ENCODE results near the gene GALNT2.

GALNT2 gene

DNA sequence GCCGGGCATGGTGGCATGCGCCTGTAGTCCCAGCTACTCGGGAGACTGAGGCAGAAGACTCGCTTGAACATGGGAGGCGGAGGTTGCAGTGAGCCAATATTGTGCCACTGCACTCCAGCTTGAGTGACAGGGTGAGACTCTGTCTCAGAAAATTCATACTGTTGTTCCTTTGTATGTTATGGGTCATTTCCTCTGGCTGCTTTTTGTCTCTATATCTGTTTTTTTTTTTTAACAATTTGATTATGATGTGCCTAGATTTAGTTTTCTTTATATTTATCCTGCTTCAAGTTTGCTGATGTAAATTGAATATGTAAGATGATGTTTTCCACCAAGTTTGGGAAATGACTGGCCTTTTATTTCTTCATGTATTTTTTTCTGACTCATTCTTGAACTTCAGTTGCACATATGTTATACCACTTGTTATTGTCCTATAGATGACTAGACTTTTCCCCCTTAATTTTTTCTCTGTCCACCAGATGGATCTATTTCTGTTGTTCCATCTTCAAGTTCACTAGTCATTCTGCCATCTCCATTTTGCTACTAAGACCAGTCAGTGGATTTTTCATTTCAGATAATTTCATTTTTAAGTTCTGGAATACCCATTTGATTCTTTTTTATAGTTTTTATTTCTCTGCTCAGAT, 173.5 kb downstream of the GALNT2 start:
- H3K4me1 ChIP-seq (ENCODE audit: control insufficient read depth in 2 of 2, insufficient read depth in 1 of 2, low read depth in 1 of 2, low read length in 2 of 2), result peaks cover 0 to 1% of the 10 kb centered on the region in 2 donors
- no peak overlapping the region for H3K18ac ChIP-seq (ENCODE audit: low read length)
- H3K23ac ChIP-seq (ENCODE audit: low read depth, low read length, poor library complexity), result no peak overlapping the region
- H3K4ac ChIP-seq (ENCODE audit: low read length), result no peak overlapping the region
- no peak for DNase-seq (ENCODE audit: low spot score)
- H3K27ac ChIP-seq (replicated peaks; ENCODE audit: low read length), result no peak overlapping the region
- no peak overlapping the region for H4K91ac ChIP-seq (ENCODE audit: low read depth, low read length, poor library complexity)
- H3K14ac ChIP-seq (ENCODE audit: low read length), result no peak overlapping the region
- H3K27me3 ChIP-seq (ENCODE audit: control insufficient read depth in 3 of 3, insufficient read depth in 3 of 3, low read depth in 1 of 3, low read length in 3 of 3), result no peaks in the 10 kb centered on the region
- H2BK5ac ChIP-seq (ENCODE audit: low read length), result no peak overlapping the region
- peaks cover 0 to 6% of the 10 kb centered on the region in 2 donors for H3K9me3 ChIP-seq (replicated peaks in 1 of 2; ENCODE audit: control insufficient read depth in 2 of 2, insufficient read depth in 1 of 2, low read depth in 1 of 2, low read length in 2 of 2)
- H3K4me3 ChIP-seq (ENCODE audit: low read length in 2 of 2), result no peak overlapping the region
- H2BK12ac ChIP-seq (ENCODE audit: low read length), result no peak overlapping the region
- no peaks in the 10 kb centered on the region for H3K79me1 ChIP-seq (ENCODE audit: low read depth, low read length)
- WGBS, 2 donors (ENCODE audit: extremely low coverage in 2 of 2, insufficient read length in 2 of 2, insufficient replicate concordance in 1 of 2), result no CpG with 5 or more reads among the region's 5 CpGs
- H3K4me2 ChIP-seq (ENCODE audit: insufficient read depth, low read length, poor library complexity, severe bottlenecking), result no peak overlapping the region
- H3K9ac ChIP-seq (ENCODE audit: low read depth, low read length, poor library complexity), result no peak overlapping the region
- no peak overlapping the region for H2AK5ac ChIP-seq (ENCODE audit: low read depth, low read length)
- no peak overlapping the region for H2BK120ac ChIP-seq (ENCODE audit: low read depth, low read length)
- H2BK15ac ChIP-seq (ENCODE audit: low read length), result no peak overlapping the region
- no peak overlapping the region for H4K8ac ChIP-seq (ENCODE audit: low read depth, low read length)
- H3K36me3 ChIP-seq (replicated peaks in 1 of 2; ENCODE audit: control insufficient read depth in 2 of 2, insufficient read depth in 2 of 2, low read length in 2 of 2), result peaks cover under 1 to 39% of the 10 kb centered on the region in 2 donors
- no peak overlapping the region for H2AFZ ChIP-seq (ENCODE audit: low read length)

DNA sequence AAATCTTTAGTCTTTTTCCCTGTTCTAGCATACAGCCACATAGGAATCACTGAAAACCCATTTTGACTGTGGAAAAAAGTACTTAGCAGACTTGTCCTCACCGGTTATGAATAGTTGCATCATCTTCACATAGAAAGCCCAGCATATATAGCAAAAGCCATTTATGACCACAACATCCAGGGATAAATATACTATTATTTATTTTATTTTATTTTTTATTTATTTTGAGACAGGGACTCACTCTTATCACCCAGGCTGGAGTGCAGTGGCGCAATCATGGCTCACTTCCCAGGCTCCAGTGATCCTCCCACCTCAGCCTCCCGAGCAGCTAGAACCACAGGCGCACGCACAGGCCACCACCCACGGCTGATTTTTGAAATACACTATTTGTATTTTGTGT, 175.3 kb downstream of the GALNT2 start:
- H3K4me2 ChIP-seq (ENCODE audit: insufficient read depth, low read length, poor library complexity, severe bottlenecking), result no peak overlapping the region
- H2BK15ac ChIP-seq (ENCODE audit: low read length), result no peak overlapping the region
- no peak overlapping the region for H2AFZ ChIP-seq (ENCODE audit: low read length)
- H3K27ac ChIP-seq (replicated peaks; ENCODE audit: low read length), result no peak overlapping the region
- no peak overlapping the region for H4K8ac ChIP-seq (ENCODE audit: low read depth, low read length)
- no peaks in the 10 kb centered on the region for H3K27me3 ChIP-seq (ENCODE audit: control insufficient read depth in 3 of 3, insufficient read depth in 3 of 3, low read depth in 1 of 3, low read length in 3 of 3)
- H3K14ac ChIP-seq (ENCODE audit: low read length), result no peak overlapping the region
- H4K91ac ChIP-seq (ENCODE audit: low read depth, low read length, poor library complexity), result no peak overlapping the region
- H3K79me1 ChIP-seq (ENCODE audit: low read depth, low read length), result no peaks in the 10 kb centered on the region
- H3K18ac ChIP-seq (ENCODE audit: low read length), result no peak overlapping the region
- DNase-seq (ENCODE audit: low spot score), result no peak
- no peaks in the 10 kb centered on the region for H3K4me1 ChIP-seq (ENCODE audit: control insufficient read depth in 2 of 2, insufficient read depth in 1 of 2, low read depth in 1 of 2, low read length in 2 of 2)
- no peak overlapping the region for H3K4me3 ChIP-seq (ENCODE audit: low read length in 2 of 2)
- H3K4ac ChIP-seq (ENCODE audit: low read length), result no peak overlapping the region
- H2BK120ac ChIP-seq (ENCODE audit: low read depth, low read length), result no peak overlapping the region
- no CpG with 5 or more reads among the region's 6 CpGs for WGBS, 2 donors (ENCODE audit: extremely low coverage in 2 of 2, insufficient read length in 2 of 2, insufficient replicate concordance in 1 of 2)
- H2AK5ac ChIP-seq (ENCODE audit: low read depth, low read length), result no peak overlapping the region
- H3K9ac ChIP-seq (ENCODE audit: low read depth, low read length, poor library complexity), result no peak overlapping the region
- peaks cover 2 to 47% of the 10 kb centered on the region in 2 donors for H3K36me3 ChIP-seq (replicated peaks in 1 of 2; ENCODE audit: control insufficient read depth in 2 of 2, insufficient read depth in 2 of 2, low read length in 2 of 2)
- peaks cover 0 to 6% of the 10 kb centered on the region in 2 donors for H3K9me3 ChIP-seq (replicated peaks in 1 of 2; ENCODE audit: control insufficient read depth in 2 of 2, insufficient read depth in 1 of 2, low read depth in 1 of 2, low read length in 2 of 2)
- H2BK5ac ChIP-seq (ENCODE audit: low read length), result no peak overlapping the region
- H3K23ac ChIP-seq (ENCODE audit: low read depth, low read length, poor library complexity), result no peak overlapping the region
- no peak overlapping the region for H2BK12ac ChIP-seq (ENCODE audit: low read length)

DNA sequence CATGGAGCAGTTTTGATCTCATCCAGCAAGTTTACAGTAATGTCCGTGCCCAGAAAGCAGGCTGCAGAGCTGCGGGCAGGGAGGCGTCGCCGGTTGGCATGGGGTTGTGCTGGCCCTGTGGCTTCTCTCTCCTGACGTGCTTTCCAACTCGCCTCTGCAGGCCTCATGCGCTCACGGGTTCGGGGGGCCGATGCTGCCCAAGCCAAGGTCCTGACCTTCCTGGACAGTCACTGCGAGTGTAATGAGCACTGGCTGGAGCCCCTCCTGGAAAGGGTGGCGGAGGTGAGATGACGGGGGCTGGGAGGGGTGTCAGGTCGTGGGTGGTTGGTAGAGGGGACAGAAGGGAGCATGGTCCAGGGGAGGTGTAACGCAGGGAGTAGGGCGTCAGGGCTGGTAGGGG, 176.1 kb downstream of the GALNT2 start:
- H2AFZ ChIP-seq (ENCODE audit: low read length), result no peak overlapping the region
- no peak overlapping the region for H3K18ac ChIP-seq (ENCODE audit: low read length)
- H3K9ac ChIP-seq (ENCODE audit: low read depth, low read length, poor library complexity), result no peak overlapping the region
- no peaks in the 10 kb centered on the region for H3K79me1 ChIP-seq (ENCODE audit: low read depth, low read length)
- H2AK5ac ChIP-seq (ENCODE audit: low read depth, low read length), result no peak overlapping the region
- H2BK120ac ChIP-seq (ENCODE audit: low read depth, low read length), result no peak overlapping the region
- whole genome bisulfite sequencing, 2 donors (ENCODE audit: extremely low coverage in 2 of 2, insufficient read length in 2 of 2, insufficient replicate concordance in 1 of 2), result no CpG with 5 or more reads among the region's 17 CpGs
- H3K4me2 ChIP-seq (ENCODE audit: insufficient read depth, low read length, poor library complexity, severe bottlenecking), result no peak overlapping the region
- no peak overlapping the region for H2BK5ac ChIP-seq (ENCODE audit: low read length)
- H3K27ac ChIP-seq (replicated peaks; ENCODE audit: low read length), result no peak overlapping the region
- no peak for DNase-seq (ENCODE audit: low spot score)
- no peak overlapping the region for H3K23ac ChIP-seq (ENCODE audit: low read depth, low read length, poor library complexity)
- H3K4me3 ChIP-seq (ENCODE audit: low read length in 2 of 2), result no peak overlapping the region
- H4K8ac ChIP-seq (ENCODE audit: low read depth, low read length), result no peak overlapping the region
- no peak overlapping the region for H2BK12ac ChIP-seq (ENCODE audit: low read length)
- H2BK15ac ChIP-seq (ENCODE audit: low read length), result no peak overlapping the region
- H3K27me3 ChIP-seq (ENCODE audit: control insufficient read depth in 3 of 3, insufficient read depth in 3 of 3, low read depth in 1 of 3, low read length in 3 of 3), result no peaks in the 10 kb centered on the region
- H3K4ac ChIP-seq (ENCODE audit: low read length), result no peak overlapping the region
- peaks cover 0 to 6% of the 10 kb centered on the region in 2 donors for H3K9me3 ChIP-seq (replicated peaks in 1 of 2; ENCODE audit: control insufficient read depth in 2 of 2, insufficient read depth in 1 of 2, low read depth in 1 of 2, low read length in 2 of 2)
- peaks cover 0 to 3% of the 10 kb centered on the region in 2 donors for H3K4me1 ChIP-seq (ENCODE audit: control insufficient read depth in 2 of 2, insufficient read depth in 1 of 2, low read depth in 1 of 2, low read length in 2 of 2)
- no peak overlapping the region for H4K91ac ChIP-seq (ENCODE audit: low read depth, low read length, poor library complexity)
- H3K36me3 ChIP-seq (replicated peaks in 1 of 2; ENCODE audit: control insufficient read depth in 2 of 2, insufficient read depth in 2 of 2, low read length in 2 of 2), result peaks cover 2 to 43% of the 10 kb centered on the region in 2 donors
- no peak overlapping the region for H3K14ac ChIP-seq (ENCODE audit: low read length)

DNA sequence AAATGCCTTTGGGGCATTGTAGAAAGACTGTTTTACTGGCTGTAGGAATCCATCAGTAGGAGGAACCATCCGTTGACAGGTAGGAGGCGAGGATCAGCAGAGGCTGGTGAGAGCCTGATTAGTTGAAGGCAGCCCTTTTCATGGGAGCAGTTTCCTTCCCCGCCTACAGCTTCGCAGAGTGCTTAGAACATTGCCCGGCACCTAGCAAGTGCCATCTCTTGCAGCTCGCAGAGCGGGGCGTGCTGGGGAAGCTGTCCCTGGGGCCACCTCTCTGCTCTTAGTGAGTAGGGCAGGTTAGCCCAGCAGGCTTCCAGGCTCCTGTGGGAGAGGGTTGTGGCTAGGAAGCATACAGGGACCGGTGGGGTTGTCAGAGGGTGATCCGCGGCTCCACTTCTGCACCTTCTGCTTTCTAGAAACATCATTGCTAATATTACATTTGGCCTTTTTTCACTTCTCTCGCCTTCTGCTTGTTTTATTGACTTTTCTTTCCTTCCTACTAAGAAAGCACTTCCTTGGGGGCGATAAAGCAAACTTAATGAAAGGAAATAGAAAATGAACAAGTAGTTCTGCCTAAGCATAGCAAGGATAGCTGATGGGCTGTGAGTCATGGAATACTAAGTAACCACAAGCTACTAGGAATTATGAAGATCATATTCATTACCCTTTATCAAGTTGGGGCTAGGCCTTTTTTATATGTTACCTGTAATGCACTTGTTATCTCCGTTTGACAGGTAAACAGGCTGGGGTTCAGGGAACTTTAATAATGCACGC, 176.7 kb downstream of the GALNT2 start:
- Histone ChIP-seq H3K9me3 (replicated peaks in 1 of 2; ENCODE audit: control insufficient read depth in 2 of 2, insufficient read depth in 1 of 2, low read depth in 1 of 2, low read length in 2 of 2) (peaks cover 0 to 6% of the 10 kb centered on the region in 2 donors), H3K14ac (ENCODE audit: low read length) (no peak overlapping the region), H2BK15ac (ENCODE audit: low read length) (no peak overlapping the region), H3K9ac (ENCODE audit: low read depth, low read length, poor library complexity) (no peak overlapping the region), H2AFZ (ENCODE audit: low read length) (no peak overlapping the region), H3K79me1 (ENCODE audit: low read depth, low read length) (no peaks in the 10 kb centered on the region), H3K4me3 (ENCODE audit: low read length in 2 of 2) (no peak overlapping the region), H2AK5ac (ENCODE audit: low read depth, low read length) (no peak overlapping the region), H3K23ac (ENCODE audit: low read depth, low read length, poor library complexity) (no peak overlapping the region), H3K4me2 (ENCODE audit: insufficient read depth, low read length, poor library complexity, severe bottlenecking) (no peak overlapping the region), H3K18ac (ENCODE audit: low read length) (no peak overlapping the region), H4K8ac (ENCODE audit: low read depth, low read length) (no peak overlapping the region), H2BK12ac (ENCODE audit: low read length) (no peak overlapping the region), H3K4me1 (ENCODE audit: control insufficient read depth in 2 of 2, insufficient read depth in 1 of 2, low read depth in 1 of 2, low read length in 2 of 2) (peaks cover 0 to 4% of the 10 kb centered on the region in 2 donors), H2BK120ac (ENCODE audit: low read depth, low read length) (no peak overlapping the region), H3K4ac (ENCODE audit: low read length) (no peak overlapping the region), H3K27ac (replicated peaks; ENCODE audit: low read length) (no peak overlapping the region), H4K91ac (ENCODE audit: low read depth, low read length, poor library complexity) (no peak overlapping the region), H3K36me3 (replicated peaks in 1 of 2; ENCODE audit: control insufficient read depth in 2 of 2, insufficient read depth in 2 of 2, low read length in 2 of 2) (peaks cover 2 to 49% of the 10 kb centered on the region in 2 donors), H2BK5ac (ENCODE audit: low read length) (no peak overlapping the region), H3K27me3 (ENCODE audit: control insufficient read depth in 3 of 3, insufficient read depth in 3 of 3, low read depth in 1 of 3, low read length in 3 of 3) (no peaks in the 10 kb centered on the region)
- no CpG with 5 or more reads among the region's 15 CpGs for WGBS, 2 donors (ENCODE audit: extremely low coverage in 2 of 2, insufficient read length in 2 of 2, insufficient replicate concordance in 1 of 2)
- DNase-seq (ENCODE audit: low spot score), result no peak

All from neuronal stem cell (in vitro differentiated cells).